HepG2 (cell line): ENCODE results near the gene RNF114. TPM values are rescaled to one million over a fixed set of nuclear protein-coding genes. Genes with fewer than 3 reads are reported as not detected.

Experiments
- BHLHE40 ChIP-seq: IDR thresholded peaks from 2 replicates; pipeline ENCODE4 v1.6.1; 2011; ENCODE audit warnings: low read length, improper control_type of control experiment
- E2F2 ChIP-seq: sonication (generic); formaldehyde crosslinking; IDR thresholded peaks from 2 replicates; pipeline ENCODE4 v1.4.0; 2020; ENCODE audit warnings: missing genetic modification reagents, borderline replicate concordance
- ERF ChIP-seq: IDR thresholded peaks from 2 replicates; pipeline ENCODE4 v1.6.1; 2018; ENCODE audit warnings: missing biosample characterization, missing genetic modification reagents
- ETV5 ChIP-seq: IDR thresholded peaks from 2 replicates; pipeline ENCODE4 v1.6.1; 2018; ENCODE audit warnings: missing biosample characterization, missing genetic modification reagents, inconsistent platforms, borderline replicate concordance
- FIP1L1 ChIP-seq: fragments of 200-400 bp; formaldehyde crosslinking; IDR thresholded peaks from 2 replicates; pipeline ENCODE4 v1.6.1; 2018; ENCODE audit warnings: low read depth, mild to moderate bottlenecking, low read length, moderate library complexity, borderline replicate concordance; ENCODE audit not compliant: insufficient read depth
- HNRNPK ChIP-seq: fragments of 200-400 bp; formaldehyde crosslinking; IDR thresholded peaks from 2 replicates; pipeline ENCODE4 v1.6.1; 2018; ENCODE audit warnings: low read length, low read depth, moderate library complexity, mild to moderate bottlenecking; ENCODE audit not compliant: poor library complexity, severe bottlenecking
- JDP2 ChIP-seq: sonication (generic); formaldehyde crosslinking; IDR thresholded peaks from 2 replicates; pipeline ENCODE4 v1.8.1; 2022; ENCODE audit warnings: missing genetic modification reagents, borderline replicate concordance
- MEF2D ChIP-seq: sonication (generic); formaldehyde crosslinking; IDR thresholded peaks from 2 replicates; pipeline ENCODE4 v1.5.1; 2020; ENCODE audit warnings: mild to moderate bottlenecking, missing genetic modification reagents
- POGZ ChIP-seq: sonication (generic); formaldehyde crosslinking; IDR thresholded peaks from 2 replicates; pipeline ENCODE4 v1.4.0; 2020; ENCODE audit warnings: mild to moderate bottlenecking, missing genetic modification reagents
- RARA ChIP-seq: IDR thresholded peaks from 2 replicates; pipeline ENCODE4 v1.6.1; 2016; ENCODE audit warnings: missing genetic modification reagents, missing compliant biosample characterization
- SAP130 ChIP-seq: IDR thresholded peaks from 2 replicates; pipeline ENCODE4 v1.6.1; 2016; ENCODE audit warnings: low read depth
- SETDB1 ChIP-seq: sonication (generic); formaldehyde crosslinking; IDR thresholded peaks from 2 replicates; pipeline ENCODE4 v1.5.1; 2020; ENCODE audit warnings: missing genetic modification reagents, mild to moderate bottlenecking, borderline replicate concordance
- STAG1 ChIP-seq: sonication (generic); formaldehyde crosslinking; IDR thresholded peaks from 2 replicates; pipeline ENCODE4 v1.4.0; 2020; ENCODE audit warnings: missing genetic modification reagents
- TP53 ChIP-seq: sonication (generic); formaldehyde crosslinking; conservative IDR thresholded peaks from 2 replicates; pipeline ENCODE4 v1.4.0; 2020; ENCODE audit warnings: missing genetic modification reagents
- ZMAT3 ChIP-seq: sonication (generic); formaldehyde crosslinking; conservative IDR thresholded peaks from 2 replicates; pipeline ENCODE4 v1.7.0; 2021; ENCODE audit warnings: missing genetic modification reagents
- ZNF567 ChIP-seq: sonication (generic); formaldehyde crosslinking; IDR thresholded peaks from 2 replicates; pipeline ENCODE4 v1.8.1; 2023; ENCODE audit warnings: mild to moderate bottlenecking, missing genetic modification reagents, borderline replicate concordance
- ZNF629 ChIP-seq: sonication (generic); formaldehyde crosslinking; conservative IDR thresholded peaks from 2 replicates; pipeline ENCODE4 v1.5.0; 2020; ENCODE audit warnings: missing genetic modification reagents
- ZNF709 ChIP-seq: sonication (generic); formaldehyde crosslinking; IDR thresholded peaks from 2 replicates; pipeline ENCODE4 v1.5.0; 2020; ENCODE audit warnings: mild to moderate bottlenecking, missing genetic modification reagents
- ZNF816 ChIP-seq: sonication (generic); formaldehyde crosslinking; IDR thresholded peaks from 2 replicates; pipeline ENCODE4 v1.8.0; 2022; ENCODE audit warnings: missing genetic modification reagents, mild to moderate bottlenecking, borderline replicate concordance
- ZNF839 ChIP-seq: sonication (generic); formaldehyde crosslinking; IDR thresholded peaks from 2 replicates; pipeline ENCODE4 v1.4.0; 2020; ENCODE audit warnings: missing genetic modification reagents, mild to moderate bottlenecking, borderline replicate concordance
- ZSCAN12 ChIP-seq: sonication (generic); formaldehyde crosslinking; IDR thresholded peaks from 2 replicates; pipeline ENCODE4 v1.9.0; 2021; ENCODE audit warnings: mild to moderate bottlenecking, missing genetic modification reagents
- polyA plus RNA-seq, 8 experiments: library from polyadenylated mRNA; depleted of rRNA in 3 of 8; stranded (reverse) in 7 of 8; unstranded in 1 of 8; fragments of >200 nt; fragmentation: Illumina TruSeq in 4 of 8; extraction: Trizol in 4 of 8; gene quantifications; 2 replicates each; pipeline versions ENCODE4 v1.2.1 to v1.2.3, GENCODE V29; 2011 to 2016; ENCODE audit warnings: low read depth in 4 of 8, missing spikeins in 1 of 8, mixed read lengths in 1 of 8; ENCODE audit not compliant: insufficient read depth in 1 of 8
- total RNA-seq, 5 experiments: library from RNA; depleted of rRNA; stranded (reverse); fragments of >200 nt; fragmentation: Illumina TruSeq; extraction: Trizol; gene quantifications; 2 replicates each; pipeline ENCODE4 v1.2.3, GENCODE V29; 2016; ENCODE audit warnings: low read depth in 1 of 5
- TF ChIP-seq, protein P1 (sequence below): sonication (generic); formaldehyde crosslinking; IDR thresholded peaks from 2 replicates; pipeline ENCODE4 v1.4.0; 2020; ENCODE audit warnings: missing genetic modification reagents, low read depth, mild to moderate bottlenecking, borderline replicate concordance
- TF ChIP-seq, protein P2 (sequence below): sonication (generic); formaldehyde crosslinking; IDR thresholded peaks from 2 replicates; pipeline ENCODE4 v1.8.0; 2022; ENCODE audit warnings: mild to moderate bottlenecking, missing genetic modification reagents, moderate library complexity
- TF ChIP-seq, protein P3 (sequence below): sonication (generic); formaldehyde crosslinking; IDR thresholded peaks from 2 replicates; pipeline ENCODE4 v1.5.0; 2020; ENCODE audit warnings: mild to moderate bottlenecking, missing genetic modification reagents

The RNF114 gene
- total and polyA plus RNA-seq, 2 of the 13 experiments (the other 11 are each of a cell fraction or from before 2014, with no cell fraction given): 119 to 126 TPM

GRCh38 chr20:49936153-49937026 is at the start of gene RNF114 (continued):
- TF ChIP-seq STAG1 (CRISPR knock-in tag) (peak; percentile 8; the same call in 1 of the 2 replicates), JDP2 (no peak; the same call in 1 of the 2 replicates), ERF (peak; percentile 85), MEF2D (peak; percentile 65; the same call in 1 of the 2 replicates), ZNF816 (CRISPR knock-in tag) (0 out of 2 replicates have a peak, but pooled peaks have one; percentile 20), POGZ (CRISPR knock-in tag) (peak; percentile 64), BHLHE40 (peak; percentile 35), ZNF629 (CRISPR knock-in tag) (0 out of 2 replicates have a peak, but pooled peaks have one; percentile 26), ZMAT3 (CRISPR knock-in tag) (0 out of 2 replicates have a peak, but pooled peaks have one; percentile 70), ZNF839 (CRISPR knock-in tag) (peak; percentile 90; the same call in 1 of the 2 replicates), FIP1L1 (0 out of 2 replicates have a peak, but pooled peaks have one; percentile 41), ZSCAN12 (CRISPR knock-in tag) (peak; percentile 79), RARA (peak; percentile 41; the same call in 1 of the 2 replicates), ETV5 (CRISPR knock-in tag) (peak; percentile 45; the same call in 1 of the 2 replicates), TP53 (CRISPR knock-in tag) (no peak), ZNF567 (CRISPR knock-in tag) (no peak; the same call in 1 of the 2 replicates), HNRNPK (peak; percentile 62), SETDB1 (CRISPR knock-in tag) (no peak), E2F2 (0 out of 2 replicates have a peak, but pooled peaks have one; percentile 24), SAP130 (peak; percentile 96), ZNF709 (peak; percentile 65)
- TF ChIP-seq, protein P1, sequence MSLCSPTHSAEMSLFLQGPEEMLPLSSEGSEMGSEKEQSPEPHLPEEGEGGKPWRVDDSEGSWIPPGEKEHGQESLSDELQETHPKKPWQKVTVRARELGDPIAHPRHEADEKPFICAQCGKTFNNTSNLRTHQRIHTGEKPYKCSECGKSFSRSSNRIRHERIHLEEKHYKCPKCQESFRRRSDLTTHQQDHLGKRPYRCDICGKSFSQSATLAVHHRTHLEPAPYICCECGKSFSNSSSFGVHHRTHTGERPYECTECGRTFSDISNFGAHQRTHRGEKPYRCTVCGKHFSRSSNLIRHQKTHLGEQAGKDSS: no peak; the same call in 1 of the 2 replicates
- TF ChIP-seq, protein P2, sequence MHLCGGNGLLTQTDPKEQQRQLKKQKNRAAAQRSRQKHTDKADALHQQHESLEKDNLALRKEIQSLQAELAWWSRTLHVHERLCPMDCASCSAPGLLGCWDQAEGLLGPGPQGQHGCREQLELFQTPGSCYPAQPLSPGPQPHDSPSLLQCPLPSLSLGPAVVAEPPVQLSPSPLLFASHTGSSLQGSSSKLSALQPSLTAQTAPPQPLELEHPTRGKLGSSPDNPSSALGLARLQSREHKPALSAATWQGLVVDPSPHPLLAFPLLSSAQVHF (CRISPR knock-in tag): peak; percentile 36; the same call in 1 of the 2 replicates
- TF ChIP-seq, protein P3, sequence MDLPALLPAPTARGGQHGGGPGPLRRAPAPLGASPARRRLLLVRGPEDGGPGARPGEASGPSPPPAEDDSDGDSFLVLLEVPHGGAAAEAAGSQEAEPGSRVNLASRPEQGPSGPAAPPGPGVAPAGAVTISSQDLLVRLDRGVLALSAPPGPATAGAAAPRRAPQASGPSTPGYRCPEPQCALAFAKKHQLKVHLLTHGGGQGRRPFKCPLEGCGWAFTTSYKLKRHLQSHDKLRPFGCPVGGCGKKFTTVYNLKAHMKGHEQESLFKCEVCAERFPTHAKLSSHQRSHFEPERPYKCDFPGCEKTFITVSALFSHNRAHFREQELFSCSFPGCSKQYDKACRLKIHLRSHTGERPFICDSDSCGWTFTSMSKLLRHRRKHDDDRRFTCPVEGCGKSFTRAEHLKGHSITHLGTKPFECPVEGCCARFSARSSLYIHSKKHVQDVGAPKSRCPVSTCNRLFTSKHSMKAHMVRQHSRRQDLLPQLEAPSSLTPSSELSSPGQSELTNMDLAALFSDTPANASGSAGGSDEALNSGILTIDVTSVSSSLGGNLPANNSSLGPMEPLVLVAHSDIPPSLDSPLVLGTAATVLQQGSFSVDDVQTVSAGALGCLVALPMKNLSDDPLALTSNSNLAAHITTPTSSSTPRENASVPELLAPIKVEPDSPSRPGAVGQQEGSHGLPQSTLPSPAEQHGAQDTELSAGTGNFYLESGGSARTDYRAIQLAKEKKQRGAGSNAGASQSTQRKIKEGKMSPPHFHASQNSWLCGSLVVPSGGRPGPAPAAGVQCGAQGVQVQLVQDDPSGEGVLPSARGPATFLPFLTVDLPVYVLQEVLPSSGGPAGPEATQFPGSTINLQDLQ (CRISPR knock-in tag): no peak
